ENCODE measurements around the gene ERO1B.

GRCh38 chr1:236282425-236282716, 613 bp upstream of the ERO1B start:
- TF ChIP-seq ZFP1 (CRISPR knock-in tag; IDR thresholded peaks at IDR 0.05) (no peak), SYNCRIP (IDR thresholded peaks at IDR 0.05; ENCODE audit: insufficient read depth, low read depth, low read length) (no peak), REST (IDR thresholded peaks at IDR 0.05; ENCODE audit: borderline replicate concordance in 1 of 2, low read depth in 1 of 2, low read length in 2 of 2) (no peak), CEBPB (IDR thresholded peaks at IDR 0.05; ENCODE audit: borderline replicate concordance, low read depth, low read length) (no peak), ZNF274 (CRISPR knock-in tag; IDR thresholded peaks at IDR 0.05) (no peak), ZNF281 (CRISPR knock-in tag; IDR thresholded peaks at IDR 0.05; ENCODE audit: borderline replicate concordance) (no peak), POLR2A (IDR thresholded peaks at IDR 0.05; ENCODE audit: insufficient read depth in 1 of 2, low read depth in 2 of 2, low read length in 2 of 2) (no peak), SIN3A (IDR thresholded peaks at IDR 0.05; ENCODE audit: borderline replicate concordance, low read depth, low read length) (no peak)
